KMS-11 (cell line): Measurements from ENCODE around the gene MED19.
"Not testable (repeated sequence)": the region's sequence is repeated elsewhere in the genome, so short reads cannot be mapped to it uniquely, and the experiment has no call there.

Source experiments
- H2AFZ ChIP-seq: fragments of 200-600 bp; sonication (generic); 2 replicates; pipeline ENCODE4 v1.6.1; 2016; ENCODE audit warnings: antibody characterized with exemption, mixed run types, low read depth
- H3K27ac ChIP-seq: fragments of 200-600 bp; sonication (generic); 2 replicates; pipeline ENCODE4 v1.6.1; 2016; ENCODE audit warnings: mild to moderate bottlenecking, mixed run types
- H3K27me3 ChIP-seq: fragments of 200-600 bp; sonication (generic); 2 replicates; pipeline ENCODE4 v1.6.1; 2017; ENCODE audit warnings: mild to moderate bottlenecking, low read depth, mixed run types, moderate library complexity; ENCODE audit not compliant: insufficient read depth
- H3K36me3 ChIP-seq: fragments of 200-600 bp; sonication (generic); 2 replicates; pipeline ENCODE4 v1.6.1; 2017; ENCODE audit warnings: mild to moderate bottlenecking, mixed run types; ENCODE audit not compliant: insufficient read depth
- H3K4me1 ChIP-seq: fragments of 200-600 bp; sonication (generic); 2 replicates; pipeline ENCODE4 v1.6.1; 2016; ENCODE audit warnings: mild to moderate bottlenecking, low read depth, mixed run types; ENCODE audit not compliant: poor library complexity, severe bottlenecking
- H3K4me2 ChIP-seq: fragments of 200-600 bp; sonication (generic); 2 replicates; pipeline ENCODE4 v1.7.0; 2016; ENCODE audit warnings: mild to moderate bottlenecking, mixed run types
- H3K4me3 ChIP-seq: fragments of 200-600 bp; sonication (generic); IDR thresholded peaks from 2 replicates; pipeline ENCODE4 v1.6.1; 2017; ENCODE audit warnings: low read depth, low read length, mixed read lengths; ENCODE audit not compliant: insufficient read depth
- H3K79me2 ChIP-seq: fragments of 200-600 bp; sonication (generic); 2 replicates; pipeline ENCODE4 v1.6.1; 2016; ENCODE audit warnings: low read depth, mixed run types; ENCODE audit not compliant: insufficient read depth
- H3K9ac ChIP-seq: fragments of 200-600 bp; sonication (generic); 2 replicates; pipeline ENCODE4 v1.6.1; 2016; ENCODE audit warnings: mild to moderate bottlenecking, mixed run types
- H4K20me1 ChIP-seq: fragments of 200-600 bp; sonication (generic); 2 replicates; pipeline ENCODE4 v1.6.1; 2016; ENCODE audit warnings: mild to moderate bottlenecking, mixed run types; ENCODE audit not compliant: insufficient read depth
- TF ChIP-seq, protein P1 (sequence below): fragments of 200-600 bp; sonication (generic); conservative IDR thresholded peaks from 2 replicates; pipeline ENCODE4 v1.6.1; 2017; ENCODE audit warnings: low read depth, mild to moderate bottlenecking, antibody characterized with exemption, low read length, moderate library complexity, mixed read lengths

The MED19 gene

DNA sequence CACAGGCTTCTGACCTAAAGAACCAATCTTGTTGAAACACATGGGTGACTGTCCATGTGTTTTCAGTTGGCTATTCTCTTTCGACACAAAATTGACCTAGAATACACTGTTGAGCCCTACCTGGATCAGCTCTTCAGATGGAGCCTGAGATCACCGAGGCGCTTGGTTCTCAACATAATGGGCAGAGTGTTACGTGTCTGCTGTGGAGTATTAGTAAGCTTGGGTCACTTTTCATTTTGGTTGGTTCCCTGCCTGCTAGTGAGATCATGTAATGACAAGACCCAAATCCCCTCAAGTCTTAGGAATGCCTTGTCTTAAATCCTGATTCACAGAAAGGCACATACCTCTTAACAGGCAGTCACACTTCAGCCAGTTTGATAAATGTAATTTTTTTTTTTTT lies 8.7 kb downstream of the MED19 start:
- 0 out of 2 replicates have a peak, but pooled peaks cover under 1% of the 10 kb centered on the region for H3K79me2 ChIP-seq
- no peak overlapping the region for H3K27ac ChIP-seq
- no peaks in the 10 kb centered on the region for H3K27me3 ChIP-seq
- no peaks in the 10 kb centered on the region for H4K20me1 ChIP-seq
- no peak overlapping the region for H3K4me3 ChIP-seq
- no peaks in the 10 kb centered on the region; the same call in 1 of the 2 replicates for H3K36me3 ChIP-seq
- H3K4me1 ChIP-seq: no peaks in the 10 kb centered on the region
- H3K9ac ChIP-seq: no peak overlapping the region
- H3K4me2 ChIP-seq: no peak overlapping the region
- H2AFZ ChIP-seq: no peak overlapping the region
- TF ChIP-seq, protein P1, sequence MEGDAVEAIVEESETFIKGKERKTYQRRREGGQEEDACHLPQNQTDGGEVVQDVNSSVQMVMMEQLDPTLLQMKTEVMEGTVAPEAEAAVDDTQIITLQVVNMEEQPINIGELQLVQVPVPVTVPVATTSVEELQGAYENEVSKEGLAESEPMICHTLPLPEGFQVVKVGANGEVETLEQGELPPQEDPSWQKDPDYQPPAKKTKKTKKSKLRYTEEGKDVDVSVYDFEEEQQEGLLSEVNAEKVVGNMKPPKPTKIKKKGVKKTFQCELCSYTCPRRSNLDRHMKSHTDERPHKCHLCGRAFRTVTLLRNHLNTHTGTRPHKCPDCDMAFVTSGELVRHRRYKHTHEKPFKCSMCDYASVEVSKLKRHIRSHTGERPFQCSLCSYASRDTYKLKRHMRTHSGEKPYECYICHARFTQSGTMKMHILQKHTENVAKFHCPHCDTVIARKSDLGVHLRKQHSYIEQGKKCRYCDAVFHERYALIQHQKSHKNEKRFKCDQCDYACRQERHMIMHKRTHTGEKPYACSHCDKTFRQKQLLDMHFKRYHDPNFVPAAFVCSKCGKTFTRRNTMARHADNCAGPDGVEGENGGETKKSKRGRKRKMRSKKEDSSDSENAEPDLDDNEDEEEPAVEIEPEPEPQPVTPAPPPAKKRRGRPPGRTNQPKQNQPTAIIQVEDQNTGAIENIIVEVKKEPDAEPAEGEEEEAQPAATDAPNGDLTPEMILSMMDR: no peak

DNA sequence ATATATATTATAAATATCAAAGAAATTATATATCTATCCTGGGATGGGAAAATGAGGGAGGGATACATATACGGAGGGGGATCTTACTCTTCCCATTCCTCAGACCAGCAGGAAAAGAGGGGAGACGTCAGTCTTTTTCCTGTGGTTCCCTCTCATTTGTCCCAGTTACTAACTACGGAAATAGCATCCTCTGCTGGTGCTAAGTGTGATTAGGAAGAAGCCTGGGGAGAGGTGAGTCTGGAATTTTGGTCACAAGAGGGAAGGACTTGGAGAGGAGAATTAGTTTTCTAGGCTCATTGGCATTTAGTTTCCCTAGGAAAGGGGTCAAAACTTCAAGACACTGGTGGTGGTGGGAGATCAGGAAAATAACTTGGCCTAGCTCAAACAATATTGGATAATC lies 11.6 kb downstream of the MED19 start:
- Histone ChIP-seq H3K36me3 (no peaks in the 10 kb centered on the region; the same call in 1 of the 2 replicates), H3K79me2 (no peaks in the 10 kb centered on the region), H3K27ac (no peak overlapping the region), H3K9ac (no peak overlapping the region), H2AFZ (no peak overlapping the region), H3K4me1 (no peaks in the 10 kb centered on the region), H4K20me1 (no peaks in the 10 kb centered on the region), H3K4me3 (no peak overlapping the region), H3K27me3 (no peaks in the 10 kb centered on the region), H3K4me2 (no peak overlapping the region)
- TF ChIP-seq, protein P1: no peak

DNA sequence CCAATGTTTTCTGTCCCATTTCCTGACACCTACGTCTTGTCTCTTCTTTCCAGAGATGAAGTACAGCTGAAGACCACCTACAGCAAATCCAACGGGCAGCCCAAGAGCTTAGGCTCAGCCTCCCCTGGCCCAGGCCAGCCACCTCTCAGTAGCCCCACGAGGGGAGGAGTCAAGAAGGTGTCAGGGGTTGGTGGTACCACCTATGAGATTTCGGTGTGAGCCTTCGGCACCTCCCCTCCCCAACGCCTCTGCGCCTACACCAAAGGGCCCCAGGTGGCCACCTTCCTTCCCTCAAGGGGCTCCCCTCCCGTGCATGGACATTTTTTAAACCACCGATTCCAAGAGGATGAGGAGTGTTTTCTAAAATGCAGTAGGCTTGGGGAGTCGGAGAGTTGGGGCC lies 12.2 kb downstream of the MED19 start:
- no peaks in the 10 kb centered on the region for H3K79me2 ChIP-seq
- H3K9ac ChIP-seq: no peak overlapping the region
- H2AFZ ChIP-seq: no peak overlapping the region
- H3K4me1 ChIP-seq: no peaks in the 10 kb centered on the region
- no peaks in the 10 kb centered on the region for H4K20me1 ChIP-seq
- no peak overlapping the region for H3K27ac ChIP-seq
- TF ChIP-seq, protein P1: no peak
- H3K4me2 ChIP-seq: no peak overlapping the region
- no peaks in the 10 kb centered on the region for H3K27me3 ChIP-seq
- no peaks in the 10 kb centered on the region; the same call in 1 of the 2 replicates for H3K36me3 ChIP-seq
- no peak overlapping the region for H3K4me3 ChIP-seq

DNA sequence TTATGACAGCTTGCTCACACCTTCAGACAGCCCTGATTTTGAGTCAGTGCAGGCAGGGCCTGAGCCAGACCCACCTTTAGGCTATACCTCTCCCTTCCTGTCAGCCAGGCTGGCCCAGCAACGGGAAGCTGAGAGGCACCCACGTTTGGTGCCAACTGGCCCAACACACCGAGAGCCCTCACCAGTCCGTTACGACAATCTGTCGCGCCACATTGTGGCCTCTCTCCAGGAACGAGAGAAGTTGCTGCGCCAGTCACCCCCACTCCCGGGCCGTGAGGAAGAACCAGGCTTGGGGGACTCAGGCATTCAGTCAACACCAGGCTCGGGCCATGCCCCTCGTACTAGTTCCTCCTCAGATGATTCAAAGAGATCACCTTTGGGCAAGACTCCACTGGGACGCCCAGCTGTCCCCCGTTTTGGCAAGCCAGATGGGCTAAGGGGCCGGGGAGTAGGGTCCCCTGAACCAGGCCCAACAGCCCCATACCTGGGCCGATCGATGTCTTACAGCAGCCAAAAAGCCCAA lies 13.1 kb downstream of the MED19 start:
- Histone ChIP-seq H3K9ac (no peak overlapping the region), H3K36me3 (peaks cover 7% of the 10 kb centered on the region; the same call in 1 of the 2 replicates), H4K20me1 (no peaks in the 10 kb centered on the region), H2AFZ (no peak overlapping the region), H3K4me2 (no peak overlapping the region), H3K4me1 (no peaks in the 10 kb centered on the region), H3K27me3 (no peaks in the 10 kb centered on the region), H3K27ac (no peak overlapping the region), H3K4me3 (no peak overlapping the region), H3K79me2 (no peaks in the 10 kb centered on the region)
- TF ChIP-seq, protein P1: no peak

DNA sequence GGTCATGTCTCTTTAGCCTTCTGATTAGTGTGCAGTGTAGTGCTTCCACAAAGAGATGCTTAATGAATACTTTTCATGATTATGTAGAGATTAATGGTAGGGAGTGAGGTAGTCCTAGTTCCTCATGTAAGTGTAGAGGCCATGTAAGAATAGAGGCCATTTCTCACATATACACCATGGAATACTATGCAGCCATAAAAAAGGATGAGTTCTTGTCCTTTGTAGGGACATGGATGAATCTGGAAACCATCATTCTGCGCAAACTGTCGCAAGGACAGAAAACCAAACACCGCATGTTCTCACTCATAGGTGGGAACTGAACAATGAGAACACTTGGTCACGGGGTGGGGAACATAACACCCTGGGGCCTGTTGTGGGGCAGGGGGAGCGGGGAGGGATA lies 21.5 kb downstream of the MED19 start:
- not testable (repeated sequence) for H3K27ac ChIP-seq, H3K4me2 ChIP-seq, H3K27me3 ChIP-seq, H4K20me1 ChIP-seq, H3K9ac ChIP-seq, H2AFZ ChIP-seq, H3K4me3 ChIP-seq, H3K79me2 ChIP-seq, H3K4me1 ChIP-seq
- peaks cover 16% of the 10 kb centered on the region; the same call in 1 of the 2 replicates for H3K36me3 ChIP-seq
